CD4-positive, alpha-beta memory T cell (primary cell): ENCODE measurements around the gene LPP. TPM values are rescaled to one million over a fixed set of nuclear protein-coding genes. Genes with fewer than 3 reads are reported as not detected.
A peak's percentile ranks its signal among the peaks of the same experiment; 100 is the strongest.

Experiments
- CTCF ChIA-PET: fragments of 350-600 bp; sonication (Branson Sonifier 250); formaldehyde crosslinking; loops from one replicate; lab custom pipeline; 2021; ENCODE audit warnings: inconsistent platforms; ENCODE audit not compliant: partially characterized antibody; lab: Charles Lee
- POLR2A ChIA-PET: fragments of 350-600 bp; sonication (Branson Sonifier 250); formaldehyde crosslinking; loops from one replicate; lab custom pipeline; 2021; ENCODE audit not compliant: partially characterized antibody; lab: Charles Lee
- DNase-seq, 5 donors: peaks; one replicate each; pipeline versions ENCODE4 v3.0.0 to v3.0.0-alpha.2; 2020 to 2022; ENCODE audit warnings: mixed read lengths in 1 of 5
- H3K27ac ChIP-seq: one replicate; pipeline ENCODE4 v1.7.0; 2013; ENCODE audit warnings: low read depth, low read length
- H3K27me3 ChIP-seq: 2 replicates; pipeline ENCODE4 v1.7.0; 2013; ENCODE audit warnings: mild to moderate bottlenecking, low read length, moderate library complexity; ENCODE audit not compliant: insufficient read depth
- H3K36me3 ChIP-seq: 2 replicates; pipeline ENCODE4 v1.7.0; 2013; ENCODE audit warnings: mild to moderate bottlenecking, low read length, moderate library complexity; ENCODE audit not compliant: insufficient read depth
- H3K4me1 ChIP-seq: 2 replicates; pipeline ENCODE4 v1.7.0; 2013; ENCODE audit warnings: mild to moderate bottlenecking, low read length, moderate library complexity; ENCODE audit not compliant: insufficient read depth
- H3K4me3 ChIP-seq, 2 donors: one replicate each; pipeline ENCODE4 v1.7.0; 2013; ENCODE audit warnings: low read length in 2 of 2, mild to moderate bottlenecking in 1 of 2
- H3K9me3 ChIP-seq, 2 donors: one replicate each; pipeline ENCODE4 v1.7.0; 2013; ENCODE audit warnings: low read length in 2 of 2, control low read depth in 1 of 2; ENCODE audit not compliant: control insufficient read depth in 1 of 2
- H3K27ac Mint-ChIP-seq, 7 donors: one replicate each; pipeline ENCODE4 v1.8.0; 2020 to 2021; ENCODE audit warnings: mixed read lengths in 7 of 7, mild to moderate bottlenecking in 6 of 7, inconsistent platforms in 3 of 7, moderate library complexity in 3 of 7
- H3K27me3 Mint-ChIP-seq, 2 donors: one replicate each; pipeline ENCODE4 v1.8.0; 2020 to 2021; ENCODE audit warnings: mixed read lengths in 2 of 2
- H3K36me3 Mint-ChIP-seq, 2 donors: one replicate each; pipeline ENCODE4 v1.8.0; 2020 to 2021; ENCODE audit warnings: mixed read lengths in 2 of 2, inconsistent platforms in 1 of 2, mild to moderate bottlenecking in 1 of 2
- H3K4me1 Mint-ChIP-seq, 4 donors: one replicate each; pipeline ENCODE4 v1.8.0; 2020 to 2021; ENCODE audit warnings: mixed read lengths in 4 of 4, mild to moderate bottlenecking in 1 of 4
- H3K4me3 Mint-ChIP-seq, 8 donors: one replicate each; pipeline ENCODE4 v1.8.0; 2020 to 2021; ENCODE audit warnings: mixed read lengths in 8 of 8, mild to moderate bottlenecking in 7 of 8, moderate library complexity in 6 of 8, inconsistent platforms in 3 of 8
- H3K9me3 Mint-ChIP-seq, 8 donors: one replicate each; pipeline ENCODE4 v1.8.0; 2020 to 2021; ENCODE audit warnings: mixed read lengths in 8 of 8, mild to moderate bottlenecking in 5 of 8, inconsistent platforms in 3 of 8, moderate library complexity in 1 of 8
- intact Hi-C: fragments of 100-400 bp; cut with micrococcal nuclease; formaldehyde crosslinking; loops from one replicate; pipeline ENCODE4 v1.15.1; 2023
- polyA plus RNA-seq, 2 donors: library from polyadenylated mRNA; unstranded; fragments of 300-500 nt; fragmentation: Illumina TruSeq; gene quantifications; one replicate each; pipeline ENCODE4 v1.2.3, GENCODE V29; 2021
- total RNA-seq, 2 experiments: library from RNA; stranded (reverse); gene quantifications; one replicate each; pipeline ENCODE4 v1.2.3, GENCODE V29; 2021

LPP gene
- total and polyA plus RNA-seq, 4 experiments from 2014 or later = 10.4 to 27.2 (median 24.7) TPM

GRCh38 chr3:188269040-188269439 is 115.1 kb downstream of the LPP start:
- H3K4me1 ChIP-seq = no peaks in the 10 kb centered on the region
- CTCF ChIA-PET = interaction anchor here (0.9 kb wide), 1 partner anchor 528 kb away, joined by 3 read pairs; no protein-coding TSS in a partner anchor
- peaks cover 5 to 32% (median 17%) of the 10 kb centered on the region in 4 donors for H3K4me1 Mint-ChIP-seq
- peaks cover 10 to 30% of the 10 kb centered on the region in 2 donors for H3K36me3 Mint-ChIP-seq
- no peak overlapping the region for H3K27ac ChIP-seq
- POLR2A ChIA-PET = no interaction called here
- no peaks in the 10 kb centered on the region for H3K36me3 ChIP-seq
- H3K4me3 ChIP-seq = no peak overlapping the region
- H3K27ac Mint-ChIP-seq = no peak overlapping the region
- no peak for DNase-seq
- H3K4me3 Mint-ChIP-seq = no peak overlapping the region
- H3K27me3 ChIP-seq = no peaks in the 10 kb centered on the region
- no peaks in the 10 kb centered on the region for H3K9me3 ChIP-seq
- H3K9me3 Mint-ChIP-seq = no peaks in the 10 kb centered on the region
- no peaks in the 10 kb centered on the region for H3K27me3 Mint-ChIP-seq
- intact Hi-C loops = no loop called here

GRCh38 chr3:188270423-188270972 is 116.5 kb downstream of the LPP start:
- Mint-ChIP-seq H3K4me1 (peaks cover 5 to 32% (median 17%) of the 10 kb centered on the region in 4 donors), H3K36me3 (peaks cover 10 to 30% of the 10 kb centered on the region in 2 donors), H3K4me3 (no peak overlapping the region), H3K9me3 (no peaks in the 10 kb centered on the region), H3K27me3 (no peaks in the 10 kb centered on the region), H3K27ac (peak overlapping the region in 1 of 7 donors; percentile 54)
- ChIA-PET CTCF (interaction anchor here (0.6 kb wide), 1 partner anchor 588 kb away, joined by 3 read pairs; no protein-coding TSS in a partner anchor), POLR2A (no interaction called here)
- intact Hi-C loops = no loop called here
- no peaks in the 10 kb centered on the region for H3K27me3 ChIP-seq
- no peak overlapping the region for H3K4me3 ChIP-seq
- no peak for DNase-seq
- no peaks in the 10 kb centered on the region for H3K4me1 ChIP-seq
- H3K9me3 ChIP-seq = no peaks in the 10 kb centered on the region
- H3K27ac ChIP-seq = no peak overlapping the region
- no peaks in the 10 kb centered on the region for H3K36me3 ChIP-seq

- ChIA-PET CTCF (interaction anchor here (1.2 to 1.5 kb wide), 2 partner anchors 526 to 531 kb away, joined by 3 to 6 read pairs; no protein-coding TSS in a partner anchor), POLR2A (no interaction called here)
- Histone ChIP-seq H3K27ac (no peak overlapping the region), H3K4me1 (no peaks in the 10 kb centered on the region), H3K27me3 (no peaks in the 10 kb centered on the region), H3K36me3 (no peaks in the 10 kb centered on the region), H3K9me3 (no peaks in the 10 kb centered on the region), H3K4me3 (no peak overlapping the region)
- Mint-ChIP-seq H3K36me3 (peaks cover 14 to 35% of the 10 kb centered on the region in 2 donors), H3K4me1 (peaks cover 5 to 32% (median 19%) of the 10 kb centered on the region in 4 donors), H3K27ac (peak overlapping the region in 1 of 7 donors; percentile 10), H3K9me3 (no peaks in the 10 kb centered on the region), H3K27me3 (no peaks in the 10 kb centered on the region), H3K4me3 (peak overlapping the region in 1 of 8 donors; percentile 21)
- DNase-seq = no peak
- intact Hi-C loops = no loop called here
Observed at GRCh38 chr3:188271226-188271914, 117.4 kb downstream of the LPP start.

GRCh38 chr3:188272481-188273372 is 118.8 kb downstream of the LPP start:
- Histone ChIP-seq H3K27me3 (no peaks in the 10 kb centered on the region), H3K36me3 (no peaks in the 10 kb centered on the region), H3K9me3 (no peaks in the 10 kb centered on the region), H3K4me3 (no peak overlapping the region), H3K4me1 (no peaks in the 10 kb centered on the region), H3K27ac (no peak overlapping the region)
- Mint-ChIP-seq H3K4me3 (no peak overlapping the region), H3K9me3 (no peaks in the 10 kb centered on the region), H3K36me3 (peaks cover 15 to 33% of the 10 kb centered on the region in 2 donors), H3K27ac (peak overlapping the region in 1 of 7 donors; percentile 68), H3K4me1 (peaks cover 0 to 27% (median 18%) of the 10 kb centered on the region in 4 donors), H3K27me3 (no peaks in the 10 kb centered on the region)
- intact Hi-C loops = no loop called here
- POLR2A ChIA-PET = no interaction called here
- CTCF ChIA-PET = interaction anchor here (1.2 to 1.5 kb wide), 2 partner anchors 527 to 532 kb away, joined by 3 to 6 read pairs; no protein-coding TSS in a partner anchor
- DNase-seq = no peak

- CTCF ChIA-PET = interaction anchor here (0.8 kb wide), 1 partner anchor 8 kb away, joined by 3 read pairs; no protein-coding TSS in a partner anchor
- no peak overlapping the region for H3K4me3 Mint-ChIP-seq
- POLR2A ChIA-PET = no interaction called here
Observed at GRCh38 chr3:188274249-188274915, 120.4 kb downstream of the LPP start.

GRCh38 chr3:188276375-188276774 is 122.4 kb downstream of the LPP start:
- peaks cover 16 to 34% of the 10 kb centered on the region in 2 donors for H3K36me3 Mint-ChIP-seq
- H3K27ac Mint-ChIP-seq = peak overlapping the region in 2 of 7 donors; percentile 37 to 70
- no peak overlapping the region for H3K4me3 Mint-ChIP-seq
- H3K4me3 ChIP-seq = no peak overlapping the region
- DNase-seq = no peak
- ChIA-PET CTCF (no interaction called here), POLR2A (no interaction called here)
- no peaks in the 10 kb centered on the region for H3K9me3 ChIP-seq
- no peaks in the 10 kb centered on the region for H3K27me3 ChIP-seq
- H3K27me3 Mint-ChIP-seq = no peaks in the 10 kb centered on the region
- H3K27ac ChIP-seq = no peak overlapping the region
- H3K4me1 Mint-ChIP-seq = peaks cover 0 to 23% (median 6%) of the 10 kb centered on the region in 4 donors
- no peaks in the 10 kb centered on the region for H3K36me3 ChIP-seq
- no peaks in the 10 kb centered on the region for H3K4me1 ChIP-seq
- H3K9me3 Mint-ChIP-seq = no peaks in the 10 kb centered on the region
- intact Hi-C loops = no loop called here

More at GRCh38 chr3:188274249-188274915, 120.4 kb downstream of the LPP start:
- H3K4me3 ChIP-seq = no peak overlapping the region
- no peaks in the 10 kb centered on the region for H3K9me3 Mint-ChIP-seq
- H3K9me3 ChIP-seq = no peaks in the 10 kb centered on the region
- H3K27ac Mint-ChIP-seq = no peak overlapping the region
- no peaks in the 10 kb centered on the region for H3K27me3 ChIP-seq
- no peaks in the 10 kb centered on the region for H3K4me1 ChIP-seq
- no peaks in the 10 kb centered on the region for H3K36me3 ChIP-seq
- intact Hi-C loops = no loop called here
- DNase-seq = no peak
- no peaks in the 10 kb centered on the region for H3K27me3 Mint-ChIP-seq
- no peak overlapping the region for H3K27ac ChIP-seq
- H3K4me1 Mint-ChIP-seq = peaks cover 0 to 24% (median 18%) of the 10 kb centered on the region in 4 donors
- H3K36me3 Mint-ChIP-seq = peaks cover 16 to 41% of the 10 kb centered on the region in 2 donors
